Heart left ventricle (tissue), 16 donors: ENCODE results near the gene PYROXD2. TPM values are rescaled to one million over a fixed set of nuclear protein-coding genes. Genes with fewer than 3 reads are reported as not detected.
"Not testable (repeated sequence)": the region's sequence is repeated elsewhere in the genome, so short reads cannot be mapped to it uniquely, and the experiment has no call there.

Experiments
- ATAC-seq, 4 donors: fragments of 200-7000 bp; cut with Tn5 transposase; one replicate each; pipeline ENCODE4 v1.9.1; 2020 to 2022; ENCODE audit warnings: moderate library complexity in 4 of 4, mild to moderate bottlenecking in 3 of 4, moderate number of reproducible peaks in 1 of 4
- DNase-seq, 5 donors: peaks; one replicate each; pipeline ENCODE4 v3.0.0-alpha.2; 2020
- H3K27ac ChIP-seq, 12 donors: fragments of 200-600 bp; sonication (generic) in 4 of 12; one replicate each; pipeline versions ENCODE4 v1.5.0 to v1.8.0; 2016 to 2022; ENCODE audit warnings: mild to moderate bottlenecking in 2 of 12
- H3K27me3 ChIP-seq, 9 donors: fragments of 200-600 bp; sonication (generic) in 2 of 9; one replicate each; pipeline versions ENCODE4 v1.5.1 to v1.8.0; 2016 to 2022; ENCODE audit warnings: mild to moderate bottlenecking in 3 of 9
- H3K36me3 ChIP-seq, 9 donors: fragments of 200-600 bp; sonication (generic) in 2 of 9; one replicate each; pipeline versions ENCODE4 v1.5.0 to v1.8.0; 2018 to 2022; ENCODE audit warnings: mild to moderate bottlenecking in 2 of 9
- H3K4me1 ChIP-seq, 12 donors: fragments of 200-600 bp; sonication (generic) in 4 of 12; one replicate each; pipeline versions ENCODE4 v1.5.0 to v1.8.0; 2016 to 2022; ENCODE audit warnings: mild to moderate bottlenecking in 3 of 12
- H3K4me3 ChIP-seq, 12 donors: fragments of 200-600 bp; sonication (generic) in 4 of 12; one replicate each; pipeline versions ENCODE4 v1.5.0 to v1.8.0; 2017 to 2022; ENCODE audit warnings: mild to moderate bottlenecking in 9 of 12, moderate library complexity in 4 of 12
- H3K9me3 ChIP-seq, 12 donors: fragments of 200-600 bp; sonication (generic) in 4 of 12; one replicate each; pipeline versions ENCODE4 v1.5.0 to v1.8.0; 2016 to 2022; ENCODE audit warnings: mild to moderate bottlenecking in 1 of 12
- POLR2A ChIP-seq, 2 donors: fragments of 450-650 bp; IDR thresholded peaks; one replicate each; pipeline ENCODE4 v1.6.1; 2017; ENCODE audit warnings: antibody characterized with exemption in 2 of 2, mild to moderate bottlenecking in 2 of 2, moderate library complexity in 2 of 2
- WGBS, 4 donors: extraction: QIAGEN DNeasy Blood & Tissue Kit in 2 of 4; methylation state at CpG; one replicate each; pipeline versions ENCODE4 v1.1.5 to v1.1.7; 2013 to 2018; 5-methylcytosine and 5-hydroxymethylcytosine counted together
- intact Hi-C, 10 donors: fragments of 100-400 bp; cut with DNase I; formaldehyde crosslinking; loops; one replicate each; pipeline versions ENCODE4 v1.11.1 to v1.14.2; 2022
- polyA plus RNA-seq, 2 donors: library from polyadenylated mRNA; stranded (reverse); fragments of 200-250 nt; gene quantifications; one replicate each; pipeline ENCODE4 v1.2.3, GENCODE V29; 2013
- total RNA-seq, 9 donors: library from RNA; depleted of rRNA in 2 of 9; stranded (reverse); fragments of >200 nt in 2 of 9; fragmentation: NEBNext Ultra II Directional in 3 of 9; extraction: Animal tissue kit (Norgen Biotek cat#: 25700) in 3 of 9; gene quantifications; one replicate each; pipeline versions ENCODE4 v1.1.0 to v1.2.4, GENCODE V29; 2016 to 2023
- TF ChIP-seq, protein P1 (sequence below), 12 donors: fragments of 200-600 bp; sonication (generic) in 4 of 12; IDR thresholded peaks; one replicate each; pipeline versions ENCODE4 v1.5.0 to v1.8.0; 2018 to 2022; ENCODE audit warnings: antibody characterized with exemption in 12 of 12, mild to moderate bottlenecking in 5 of 12
- donor health status: ischemic (EF 13 %, LVEDD 7.1; RV severe dilation, severe dysfunction).
- donor health status: healthy with polysubstance abuse.
- donor health status: DM: no; HTN: yes; CAD: no.
- donor health status: DM: no; HTN: no; CAD: no.
- donor health status: ischemic (EF 25% LVEDD 6.9; RV normal size, moderate dysfunction).
- donor health status: ischemic (EF 25% LVEDD 5.7; RV mildly dilated, moderate dysfunction).
- donor health status: healthy.
- donor health status: DM: yes; HTN: yes; CAD: no.
- donor health status: ischemic (EF 35%, LVEDD 5.7; RV mildly dilated, moderate dysfunction).
- donor health status: nonischemic (EF 11% LVEDD 7.7; RV severe dilation, severe dysfunction).
- donor health status: DM: yes; HTN: yes; CAD: no.
- donor health status: PGD.
- donor health status: ischemic (EF 29% LVEDD 5.4; RV normal size, mild dysfunction).
- donor health status: nonischemic (EF 23%, LVEDD 6.1; RV moderate dilation, normal function).

The PYROXD2 gene
- total and polyA plus RNA-seq, 11 donors, result 4.1 to 22.0 (median 11.1) TPM

DNA sequence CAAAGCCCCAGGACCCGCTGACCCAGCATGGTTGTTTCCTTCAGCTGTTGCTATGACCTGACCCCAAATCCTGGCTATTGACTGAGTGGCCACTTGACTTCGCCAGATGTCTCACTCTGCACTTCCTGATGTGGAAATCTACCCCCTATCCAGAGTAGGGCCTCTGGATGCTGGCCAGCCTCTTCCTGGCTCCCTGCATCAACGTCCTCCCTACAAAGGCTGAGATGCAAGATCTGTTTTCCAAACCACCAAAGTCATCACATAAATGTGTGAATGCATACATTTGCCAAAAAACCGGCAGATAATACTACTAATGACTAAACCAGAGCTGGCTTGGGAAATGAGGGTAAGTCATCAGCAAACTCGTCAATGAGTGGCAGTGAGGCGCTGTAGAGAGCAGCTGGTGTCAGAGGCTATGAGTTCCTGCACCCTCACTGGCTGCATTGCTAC is 70.4 kb downstream of the PYROXD2 start:
- Histone ChIP-seq H3K27me3 (peaks cover 0 to 3% (median 0%) of the 10 kb centered on the region in 9 donors), H3K27ac (no peak overlapping the region), H3K9me3 (peaks cover 0 to 22% (median 9%) of the 10 kb centered on the region in 12 donors), H3K36me3 (no peaks in the 10 kb centered on the region), H3K4me1 (peaks cover 0 to 37% (median 15%) of the 10 kb centered on the region in 12 donors), H3K4me3 (no peak overlapping the region)
- intact Hi-C loops, result loop anchor here in 1 of 10 donors (5.0 kb wide), 1 partner anchor 48 kb away; no protein-coding TSS in a partner anchor
- WGBS, 4 donors, result 16 to 32% (median 22%) methylated on average over 6 of the region's 6 CpGs
- TF ChIP-seq, protein P1, sequence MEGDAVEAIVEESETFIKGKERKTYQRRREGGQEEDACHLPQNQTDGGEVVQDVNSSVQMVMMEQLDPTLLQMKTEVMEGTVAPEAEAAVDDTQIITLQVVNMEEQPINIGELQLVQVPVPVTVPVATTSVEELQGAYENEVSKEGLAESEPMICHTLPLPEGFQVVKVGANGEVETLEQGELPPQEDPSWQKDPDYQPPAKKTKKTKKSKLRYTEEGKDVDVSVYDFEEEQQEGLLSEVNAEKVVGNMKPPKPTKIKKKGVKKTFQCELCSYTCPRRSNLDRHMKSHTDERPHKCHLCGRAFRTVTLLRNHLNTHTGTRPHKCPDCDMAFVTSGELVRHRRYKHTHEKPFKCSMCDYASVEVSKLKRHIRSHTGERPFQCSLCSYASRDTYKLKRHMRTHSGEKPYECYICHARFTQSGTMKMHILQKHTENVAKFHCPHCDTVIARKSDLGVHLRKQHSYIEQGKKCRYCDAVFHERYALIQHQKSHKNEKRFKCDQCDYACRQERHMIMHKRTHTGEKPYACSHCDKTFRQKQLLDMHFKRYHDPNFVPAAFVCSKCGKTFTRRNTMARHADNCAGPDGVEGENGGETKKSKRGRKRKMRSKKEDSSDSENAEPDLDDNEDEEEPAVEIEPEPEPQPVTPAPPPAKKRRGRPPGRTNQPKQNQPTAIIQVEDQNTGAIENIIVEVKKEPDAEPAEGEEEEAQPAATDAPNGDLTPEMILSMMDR (IDR thresholded peaks at IDR 0.05), result no peak
- TF ChIP-seq POLR2A (IDR thresholded peaks at IDR 0.05), result no peak
- DNase-seq (peak; percentile 79 to 90 (median 82)), ATAC-seq (peak; percentile 55 to 80 (median 65))

- H3K4me3 ChIP-seq, H3K27me3 ChIP-seq, ATAC-seq, H3K36me3 ChIP-seq, intact Hi-C loops, H3K27ac ChIP-seq, DNase-seq, H3K9me3 ChIP-seq: not testable (repeated sequence)
- 85 to 93% (median 88%) methylated on average over 10 of the region's 10 CpGs for WGBS, 4 donors
- peaks cover 0 to 37% (median 15%) of the 10 kb centered on the region in 12 donors for H3K4me1 ChIP-seq
Observed at GRCh38 chr10:98341701-98342100, 73.3 kb downstream of the PYROXD2 start.

- Histone ChIP-seq H3K27ac (peak overlapping the region in 8 of 12 donors; percentile 3 to 78 (median 58)), H3K27me3 (peaks cover 0 to 5% (median 0%) of the 10 kb centered on the region in 9 donors), H3K4me1 (peaks cover 0 to 37% (median 15%) of the 10 kb centered on the region in 12 donors), H3K4me3 (peak overlapping the region in 1 of 12 donors; percentile 1), H3K36me3 (no peaks in the 10 kb centered on the region), H3K9me3 (peaks cover 0 to 1% (median 0%) of the 10 kb centered on the region in 12 donors)
- TF ChIP-seq, protein P1 (IDR thresholded peaks at IDR 0.05), result no peak
- no peak for TF ChIP-seq POLR2A (IDR thresholded peaks at IDR 0.05)
- DNase-seq, result peak in 2 of 5 donors; percentile 63 to 73
- WGBS, 4 donors, result 11 to 17% (median 15%) methylated on average over 2 of the region's 2 CpGs
- ATAC-seq, result peak in 3 of 4 donors; percentile 29 to 71 (median 66)
- intact Hi-C loops, result no loop called here
Observed at GRCh38 chr10:98340940-98341310, 74.1 kb downstream of the PYROXD2 start.

GRCh38 chr10:98340261-98340939 is 74.6 kb downstream of the PYROXD2 start:
- H3K9me3 ChIP-seq, result no peaks in the 10 kb centered on the region
- ATAC-seq (peak; percentile 56 to 82 (median 78)), DNase-seq (no peak)
- intact Hi-C loops, result no loop called here
- TF ChIP-seq, protein P1 (IDR thresholded peaks at IDR 0.05), result no peak
- no peak for TF ChIP-seq POLR2A (IDR thresholded peaks at IDR 0.05)
- H3K27ac ChIP-seq, result peak overlapping the region in 9 of 12 donors; percentile 3 to 78 (median 55)
- H3K36me3 ChIP-seq, result no peaks in the 10 kb centered on the region
- H3K4me3 ChIP-seq, result peak overlapping the region in 1 of 12 donors; percentile 1
- H3K4me1 ChIP-seq, result peaks cover 0 to 36% (median 14%) of the 10 kb centered on the region in 12 donors
- 28 to 46% (median 38%) methylated on average over 8 of the region's 8 CpGs for WGBS, 4 donors
- H3K27me3 ChIP-seq, result peaks cover 0 to 5% (median 0%) of the 10 kb centered on the region in 9 donors
